Lower lobe of right lung (tissue), 2 donors: Measurements from ENCODE around the gene EFCAB6. TPM values are rescaled to one million over a fixed set of nuclear protein-coding genes. Genes with fewer than 3 reads are reported as not detected.

Experiments used
- ATAC-seq, 2 donors: fragments of 200-7000 bp; cut with Tn5 transposase; one replicate each; pipeline ENCODE4 v1.9.1; 2020 to 2022; ENCODE audit warnings: mild to moderate bottlenecking in 2 of 2, moderate library complexity in 2 of 2
- DNase-seq: peaks from one replicate; pipeline ENCODE4 v3.0.0-alpha.2; 2020
- H3K27ac ChIP-seq: fragments of 200-600 bp; one replicate; pipeline ENCODE4 v1.8.0; 2022
- H3K27me3 ChIP-seq: fragments of 200-600 bp; one replicate; pipeline ENCODE4 v1.8.0; 2022; ENCODE audit warnings: low read depth
- H3K36me3 ChIP-seq: fragments of 200-600 bp; one replicate; pipeline ENCODE4 v1.8.0; 2022; ENCODE audit warnings: mild to moderate bottlenecking
- H3K4me1 ChIP-seq: fragments of 200-600 bp; one replicate; pipeline ENCODE4 v1.8.0; 2022
- H3K4me3 ChIP-seq: fragments of 200-600 bp; one replicate; pipeline ENCODE4 v1.8.0; 2022; ENCODE audit warnings: mild to moderate bottlenecking
- H3K9me3 ChIP-seq: fragments of 200-600 bp; one replicate; pipeline ENCODE4 v1.8.0; 2022
- CTCF ChIP-seq: fragments of 200-600 bp; IDR thresholded peaks from one replicate; pipeline ENCODE4 v1.8.0; 2022; ENCODE audit warnings: antibody characterized with exemption, mild to moderate bottlenecking
- intact Hi-C: fragments of 100-400 bp; cut with DNase I; formaldehyde crosslinking; loops from one replicate; pipeline ENCODE4 v1.11.0; 2022
- total RNA-seq: library from RNA; stranded (reverse); fragmentation: NEBNext Ultra II Directional; extraction: Animal tissue kit (Norgen Biotek cat#: 25700); gene quantifications from one replicate; pipeline ENCODE4 v1.2.1, GENCODE V29; 2021
- donor health status: DM: no; HTN: yes; CAD: no; lungs with severe emphysema.

EFCAB6 gene
- total RNA-seq, 1 donor from 2014 or later = 5.8 TPM

DNA sequence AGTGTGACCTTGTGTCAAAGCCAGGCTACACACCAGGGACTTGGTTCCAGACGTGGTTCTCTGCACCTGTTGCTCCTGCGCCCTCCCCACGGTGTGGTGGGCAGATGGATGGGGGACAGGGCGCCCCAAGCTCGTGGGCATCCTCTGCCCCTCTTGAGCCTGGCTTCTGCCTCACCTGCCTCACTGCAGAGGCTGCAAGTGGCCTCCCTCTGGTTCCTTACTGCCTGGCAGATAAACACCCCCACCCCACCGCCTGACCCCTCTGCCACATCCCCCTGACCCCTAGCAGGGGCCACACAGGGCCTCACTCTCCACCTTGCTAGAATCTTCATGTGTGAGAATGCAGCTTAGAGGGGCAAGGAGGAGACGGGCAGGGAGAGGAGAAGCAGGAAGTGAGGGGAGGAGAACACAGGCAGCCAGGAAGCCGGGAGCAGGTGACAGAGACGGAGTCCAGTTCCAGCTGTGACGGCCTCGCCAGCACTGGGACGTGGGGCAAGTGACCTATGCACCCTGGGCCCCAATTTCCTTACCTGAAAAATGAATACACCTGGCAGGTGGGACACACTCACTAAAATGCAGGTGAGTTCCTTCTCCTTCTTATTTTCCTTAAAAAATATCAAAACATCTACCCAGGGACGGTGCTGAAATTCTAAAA is 178.3 kb downstream of the EFCAB6 start:
- no peaks in the 10 kb centered on the region for H3K27me3 ChIP-seq
- DNase-seq (no peak), ATAC-seq (no peak)
- no peak for TF ChIP-seq CTCF
- H3K4me1 ChIP-seq = no peaks in the 10 kb centered on the region
- intact Hi-C loops = no loop called here
- no peaks in the 10 kb centered on the region for H3K36me3 ChIP-seq
- no peaks in the 10 kb centered on the region for H3K9me3 ChIP-seq
- H3K27ac ChIP-seq = no peak overlapping the region
- no peak overlapping the region for H3K4me3 ChIP-seq

GRCh38 chr22:43631846-43632245 is 180.3 kb downstream of the EFCAB6 start:
- intact Hi-C loops = no loop called here
- Histone ChIP-seq H3K4me1 (no peaks in the 10 kb centered on the region), H3K36me3 (no peaks in the 10 kb centered on the region), H3K9me3 (no peaks in the 10 kb centered on the region), H3K27me3 (no peaks in the 10 kb centered on the region), H3K27ac (no peak overlapping the region), H3K4me3 (no peak overlapping the region)
- ATAC-seq (no peak), DNase-seq (no peak)
- TF ChIP-seq CTCF = no peak

- Histone ChIP-seq H3K27ac (no peak overlapping the region), H3K4me1 (no peaks in the 10 kb centered on the region), H3K36me3 (no peaks in the 10 kb centered on the region), H3K9me3 (no peaks in the 10 kb centered on the region), H3K4me3 (no peak overlapping the region), H3K27me3 (no peaks in the 10 kb centered on the region)
- intact Hi-C loops = no loop called here
- ATAC-seq = no peak
- no peak for TF ChIP-seq CTCF
- no peak for DNase-seq
Observed at GRCh38 chr22:43631201-43631600, 180.9 kb downstream of the EFCAB6 start.

- no peak for TF ChIP-seq CTCF
- H3K4me3 ChIP-seq = no peak overlapping the region
- no peaks in the 10 kb centered on the region for H3K36me3 ChIP-seq
- H3K27me3 ChIP-seq = no peaks in the 10 kb centered on the region
- no peak for ATAC-seq
- H3K9me3 ChIP-seq = no peaks in the 10 kb centered on the region
- no peaks in the 10 kb centered on the region for H3K4me1 ChIP-seq
- DNase-seq = no peak
- no peak overlapping the region for H3K27ac ChIP-seq
- intact Hi-C loops = no loop called here
Observed at GRCh38 chr22:43630451-43630850, 181.7 kb downstream of the EFCAB6 start.

DNA sequence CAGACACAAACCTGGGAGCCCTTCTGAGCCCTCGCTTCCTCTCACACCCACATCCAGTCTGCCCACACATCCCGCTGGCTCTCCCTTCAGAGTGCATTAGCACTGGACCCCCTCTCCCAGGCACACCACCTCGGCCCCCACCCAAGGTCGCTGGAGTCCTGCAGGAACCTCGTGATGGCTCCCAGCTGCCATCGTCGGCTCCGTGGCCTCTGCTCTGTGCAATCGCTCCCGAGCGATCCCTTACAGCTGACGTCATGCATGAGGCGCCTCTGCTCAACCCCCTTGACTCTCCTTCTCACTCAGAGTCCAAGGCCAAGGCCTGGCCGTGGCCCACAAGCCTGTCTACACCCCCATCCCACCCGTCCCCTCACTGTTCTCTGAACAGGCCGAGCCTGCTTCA is 183.9 kb downstream of the EFCAB6 start:
- Histone ChIP-seq H3K36me3 (no peaks in the 10 kb centered on the region), H3K27ac (no peak overlapping the region), H3K4me1 (no peaks in the 10 kb centered on the region), H3K27me3 (no peaks in the 10 kb centered on the region), H3K9me3 (no peaks in the 10 kb centered on the region), H3K4me3 (no peak overlapping the region)
- ATAC-seq = no peak
- intact Hi-C loops = no loop called here
- no peak for TF ChIP-seq CTCF
- DNase-seq = no peak
